PFSK-1 (cell line): ENCODE data around the gene LRRC37A3.

ENCODE experiments used
- FOXP2 ChIP-seq: optimal IDR thresholded peaks from 2 replicates; pipeline ENCODE3; 2011; ENCODE audit warnings: borderline replicate concordance, control low read depth, inconsistent platforms; ENCODE audit not compliant: insufficient read depth; ENCODE audit errors: extremely low read length, extremely low read depth
- POLR2AphosphoS5 ChIP-seq: IDR thresholded peaks from 2 replicates; pipeline ENCODE4 v1.6.1; 2012; ENCODE audit warnings: low read depth, mild to moderate bottlenecking, control low read depth, low read length, moderate library complexity
- SIN3A ChIP-seq: IDR thresholded peaks from 2 replicates; pipeline ENCODE4 v1.6.1; 2012; ENCODE audit warnings: mild to moderate bottlenecking, low read length, moderate library complexity, borderline replicate concordance; ENCODE audit not compliant: insufficient read depth
- TAF1 ChIP-seq: IDR thresholded peaks from 2 replicates; pipeline ENCODE4 v1.6.1; 2012; ENCODE audit warnings: low read length, control low read depth, borderline replicate concordance; ENCODE audit not compliant: insufficient read depth
- TF ChIP-seq, protein P1 (sequence below), 2 experiments: IDR thresholded peaks; 2 replicates each; pipeline versions ENCODE4 v1.6.1 to v1.8.0; 2011 to 2012; ENCODE audit warnings: low read depth in 2 of 2, low read length in 2 of 2, control low read depth in 1 of 2, inconsistent platforms in 1 of 2, mild to moderate bottlenecking in 1 of 2, moderate library complexity in 1 of 2; ENCODE audit not compliant: insufficient read depth in 1 of 2

The LRRC37A3 gene

DNA sequence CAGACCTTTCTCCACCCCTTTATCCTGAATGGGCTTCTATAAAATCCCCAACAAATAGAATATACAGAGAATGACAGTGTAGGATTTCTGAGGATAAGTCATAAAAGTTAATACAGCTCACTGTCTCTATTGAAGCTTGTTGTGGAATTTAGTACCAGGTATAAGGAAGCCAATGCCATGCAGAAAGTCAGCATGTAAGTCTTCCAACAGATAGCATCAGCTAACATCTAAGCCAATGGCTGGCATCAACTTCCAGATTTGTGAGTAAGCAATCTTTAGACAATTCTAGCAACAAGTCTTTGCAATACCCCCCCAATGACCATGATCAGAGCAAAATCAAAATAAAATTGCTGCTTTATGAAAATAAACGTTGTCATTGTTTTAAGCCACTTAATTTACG lies 22.5 kb upstream of the LRRC37A3 start:
- TF ChIP-seq FOXP2, result no peak
- TF ChIP-seq POLR2AphosphoS5, result no peak
- no peak for TF ChIP-seq SIN3A
- TF ChIP-seq TAF1, result no peak
- TF ChIP-seq, protein P1, sequence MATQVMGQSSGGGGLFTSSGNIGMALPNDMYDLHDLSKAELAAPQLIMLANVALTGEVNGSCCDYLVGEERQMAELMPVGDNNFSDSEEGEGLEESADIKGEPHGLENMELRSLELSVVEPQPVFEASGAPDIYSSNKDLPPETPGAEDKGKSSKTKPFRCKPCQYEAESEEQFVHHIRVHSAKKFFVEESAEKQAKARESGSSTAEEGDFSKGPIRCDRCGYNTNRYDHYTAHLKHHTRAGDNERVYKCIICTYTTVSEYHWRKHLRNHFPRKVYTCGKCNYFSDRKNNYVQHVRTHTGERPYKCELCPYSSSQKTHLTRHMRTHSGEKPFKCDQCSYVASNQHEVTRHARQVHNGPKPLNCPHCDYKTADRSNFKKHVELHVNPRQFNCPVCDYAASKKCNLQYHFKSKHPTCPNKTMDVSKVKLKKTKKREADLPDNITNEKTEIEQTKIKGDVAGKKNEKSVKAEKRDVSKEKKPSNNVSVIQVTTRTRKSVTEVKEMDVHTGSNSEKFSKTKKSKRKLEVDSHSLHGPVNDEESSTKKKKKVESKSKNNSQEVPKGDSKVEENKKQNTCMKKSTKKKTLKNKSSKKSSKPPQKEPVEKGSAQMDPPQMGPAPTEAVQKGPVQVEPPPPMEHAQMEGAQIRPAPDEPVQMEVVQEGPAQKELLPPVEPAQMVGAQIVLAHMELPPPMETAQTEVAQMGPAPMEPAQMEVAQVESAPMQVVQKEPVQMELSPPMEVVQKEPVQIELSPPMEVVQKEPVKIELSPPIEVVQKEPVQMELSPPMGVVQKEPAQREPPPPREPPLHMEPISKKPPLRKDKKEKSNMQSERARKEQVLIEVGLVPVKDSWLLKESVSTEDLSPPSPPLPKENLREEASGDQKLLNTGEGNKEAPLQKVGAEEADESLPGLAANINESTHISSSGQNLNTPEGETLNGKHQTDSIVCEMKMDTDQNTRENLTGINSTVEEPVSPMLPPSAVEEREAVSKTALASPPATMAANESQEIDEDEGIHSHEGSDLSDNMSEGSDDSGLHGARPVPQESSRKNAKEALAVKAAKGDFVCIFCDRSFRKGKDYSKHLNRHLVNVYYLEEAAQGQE (IDR thresholded peaks at IDR 0.05; ENCODE audit: insufficient read depth in 1 of 2, low read depth in 2 of 2, low read length in 2 of 2), result no peak

DNA sequence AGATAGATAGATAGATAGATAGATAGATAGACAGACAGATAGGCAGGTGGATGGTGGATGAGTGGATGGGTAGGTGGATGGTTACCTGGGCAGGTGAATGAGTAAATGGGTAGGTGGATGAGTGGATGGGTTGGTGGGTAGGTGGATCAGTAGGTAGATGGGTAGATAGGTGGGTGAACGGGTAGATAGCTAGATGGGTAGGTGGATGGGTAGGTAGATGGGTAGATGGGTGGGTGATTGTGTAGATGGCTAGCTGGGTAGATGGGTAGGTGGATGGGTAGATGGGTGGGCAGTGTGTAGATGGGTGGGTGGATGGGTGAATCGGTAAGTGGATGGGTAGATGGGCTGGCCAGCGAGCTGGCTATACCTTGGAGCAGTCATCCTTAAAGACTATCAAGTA lies 21.8 kb upstream of the LRRC37A3 start:
- TF ChIP-seq POLR2AphosphoS5 (no peak), SIN3A (no peak), TAF1 (no peak), FOXP2 (no peak)
- TF ChIP-seq, protein P1 (IDR thresholded peaks at IDR 0.05; ENCODE audit: insufficient read depth in 1 of 2, low read depth in 2 of 2, low read length in 2 of 2), result no peak

DNA sequence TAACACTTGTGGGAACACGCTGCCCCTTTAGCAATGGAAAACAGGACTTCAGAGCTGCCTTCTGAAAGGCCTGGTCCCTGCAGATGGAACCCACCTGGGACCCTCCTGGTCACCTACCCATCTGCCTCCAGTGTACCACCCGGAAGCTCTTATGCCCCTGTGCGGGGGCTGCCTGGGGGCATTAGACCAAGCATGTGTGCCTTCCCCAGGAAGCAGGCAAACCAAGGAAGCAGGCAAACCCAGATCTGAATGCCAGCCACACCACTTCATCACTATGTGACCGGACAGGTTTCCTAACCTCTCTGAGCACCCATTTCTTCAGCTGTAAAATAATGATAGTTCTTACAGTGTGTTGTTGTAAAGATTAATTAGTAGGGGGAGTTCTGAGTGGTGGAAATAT lies 20.8 kb upstream of the LRRC37A3 start:
- TF ChIP-seq FOXP2, result no peak
- no peak for TF ChIP-seq SIN3A
- no peak for TF ChIP-seq POLR2AphosphoS5
- TF ChIP-seq, protein P1 (IDR thresholded peaks at IDR 0.05; ENCODE audit: insufficient read depth in 1 of 2, low read depth in 2 of 2, low read length in 2 of 2), result no peak
- TF ChIP-seq TAF1, result no peak

GRCh38 chr17:64938925-64939474 lies 19.7 kb upstream of the LRRC37A3 start:
- TF ChIP-seq SIN3A, result no peak
- TF ChIP-seq POLR2AphosphoS5, result no peak
- TF ChIP-seq FOXP2, result no peak

GRCh38 chr17:64938290-64938689 lies 19.0 kb upstream of the LRRC37A3 start:
- TF ChIP-seq SIN3A, result no peak
- TF ChIP-seq FOXP2, result no peak
- TF ChIP-seq TAF1, result no peak
- TF ChIP-seq, protein P1 (IDR thresholded peaks at IDR 0.05; ENCODE audit: insufficient read depth in 1 of 2, low read depth in 2 of 2, low read length in 2 of 2), result no peak
